HepG2 (cell line): Measurements from ENCODE around the gene PRSS36. TPM values are rescaled to one million over a fixed set of nuclear protein-coding genes. Genes with fewer than 3 reads are reported as not detected.

Experiments used
- BORCS8-MEF2B ChIP-seq: sonication (generic); formaldehyde crosslinking; IDR thresholded peaks from 2 replicates; pipeline ENCODE4 v1.8.0; 2022; ENCODE audit warnings: mild to moderate bottlenecking, missing genetic modification reagents
- BRF2 ChIP-seq: sonication (generic); formaldehyde crosslinking; IDR thresholded peaks from 2 replicates; pipeline ENCODE4 v1.8.1; 2022; ENCODE audit warnings: mild to moderate bottlenecking, missing genetic modification reagents
- CREM ChIP-seq, 2 experiments: sonication (generic) in 1 of 2; formaldehyde crosslinking in 1 of 2; IDR thresholded peaks; 2 replicates each; pipeline versions ENCODE4 v1.4.0 to v1.6.1; 2016 to 2020; ENCODE audit warnings: antibody characterized with exemption in 1 of 2, mild to moderate bottlenecking in 1 of 2, missing genetic modification reagents in 1 of 2
- DRAP1 ChIP-seq: IDR thresholded peaks from 2 replicates; pipeline ENCODE4 v1.6.1; 2016; ENCODE audit warnings: missing genetic modification reagents, missing compliant biosample characterization
- ETS1 ChIP-seq: sonication (generic); formaldehyde crosslinking; IDR thresholded peaks from 2 replicates; pipeline ENCODE4 v1.4.0; 2020; ENCODE audit warnings: missing genetic modification reagents
- FOXK1 ChIP-seq: sonication (generic); formaldehyde crosslinking; IDR thresholded peaks from 2 replicates; pipeline ENCODE4 v1.4.0; 2020; ENCODE audit warnings: low read depth, missing genetic modification reagents, borderline replicate concordance
- HOXD1 ChIP-seq: sonication (generic); formaldehyde crosslinking; IDR thresholded peaks from 2 replicates; pipeline ENCODE4 v1.5.0; 2020; ENCODE audit warnings: missing genetic modification reagents
- NCOA1 ChIP-seq: sonication (generic); formaldehyde crosslinking; IDR thresholded peaks from 2 replicates; pipeline ENCODE4 v1.9.0; 2021; ENCODE audit warnings: missing genetic modification reagents
- PLRG1 ChIP-seq: fragments of 450-650 bp; conservative IDR thresholded peaks from 2 replicates; pipeline ENCODE4 v1.6.1; 2016
- PRMT3 ChIP-seq: sonication (generic); formaldehyde crosslinking; IDR thresholded peaks from 2 replicates; pipeline ENCODE4 v1.8.1; 2022; ENCODE audit warnings: low read depth, mild to moderate bottlenecking, moderate library complexity, missing genetic modification reagents, borderline replicate concordance
- PTBP1 ChIP-seq: fragments of 200-400 bp; formaldehyde crosslinking; IDR thresholded peaks from 2 replicates; pipeline ENCODE4 v1.6.1; 2018; ENCODE audit warnings: low read length, low read depth; ENCODE audit not compliant: poor library complexity, severe bottlenecking
- SIN3A ChIP-seq: IDR thresholded peaks from 2 replicates; pipeline ENCODE4 v1.6.1; 2011; ENCODE audit warnings: low read depth, mild to moderate bottlenecking, control low read depth, low read length, borderline replicate concordance
- TRAFD1 ChIP-seq: sonication (generic); formaldehyde crosslinking; IDR thresholded peaks from 2 replicates; pipeline ENCODE4 v1.5.1; 2020; ENCODE audit warnings: missing genetic modification reagents, mild to moderate bottlenecking, borderline replicate concordance
- ZBTB10 ChIP-seq: sonication (generic); formaldehyde crosslinking; IDR thresholded peaks from 2 replicates; pipeline ENCODE4 v1.4.0; 2020; ENCODE audit warnings: missing genetic modification reagents, borderline replicate concordance
- ZFP41 ChIP-seq: sonication (generic); formaldehyde crosslinking; IDR thresholded peaks from 2 replicates; pipeline ENCODE4 v1.4.0; 2020; ENCODE audit warnings: mild to moderate bottlenecking, missing genetic modification reagents, borderline replicate concordance
- ZKSCAN5 ChIP-seq: sonication (generic); formaldehyde crosslinking; IDR thresholded peaks from 2 replicates; pipeline ENCODE4 v1.5.1; 2020; ENCODE audit warnings: mild to moderate bottlenecking, missing genetic modification reagents
- ZNF280B ChIP-seq: sonication (generic); formaldehyde crosslinking; IDR thresholded peaks from 2 replicates; pipeline ENCODE4 v1.5.0; 2020; ENCODE audit warnings: missing genetic modification reagents, mild to moderate bottlenecking, borderline replicate concordance
- ZNF713 ChIP-seq: sonication (generic); formaldehyde crosslinking; IDR thresholded peaks from 2 replicates; pipeline ENCODE4 v1.4.0; 2020; ENCODE audit warnings: mild to moderate bottlenecking, missing genetic modification reagents
- ZNF772 ChIP-seq: sonication (generic); formaldehyde crosslinking; IDR thresholded peaks from 2 replicates; pipeline ENCODE4 v1.5.0; 2020; ENCODE audit warnings: mild to moderate bottlenecking, missing genetic modification reagents
- polyA plus RNA-seq, 8 experiments: library from polyadenylated mRNA; depleted of rRNA in 3 of 8; stranded (reverse) in 7 of 8; unstranded in 1 of 8; fragments of >200 nt; fragmentation: Illumina TruSeq in 4 of 8; extraction: Trizol in 4 of 8; gene quantifications; 2 replicates each; pipeline versions ENCODE4 v1.2.1 to v1.2.3, GENCODE V29; 2011 to 2016; ENCODE audit warnings: low read depth in 4 of 8, missing spikeins in 1 of 8, mixed read lengths in 1 of 8; ENCODE audit not compliant: insufficient read depth in 1 of 8
- total RNA-seq, 5 experiments: library from RNA; depleted of rRNA; stranded (reverse); fragments of >200 nt; fragmentation: Illumina TruSeq; extraction: Trizol; gene quantifications; 2 replicates each; pipeline ENCODE4 v1.2.3, GENCODE V29; 2016; ENCODE audit warnings: low read depth in 1 of 5

Gene PRSS36
- total and polyA plus RNA-seq, 2 of the 13 experiments (the other 11 are each of a cell fraction or from before 2014, with no cell fraction given), result 1.5 to 2.1 TPM

GRCh38 chr16:31142109-31143010, 7.5 kb downstream of the PRSS36 start (continued):
- TF ChIP-seq ETS1 (CRISPR knock-in tag) (no peak), TRAFD1 (CRISPR knock-in tag) (no peak), CREM (IDR thresholded peaks at IDR 0.05) (no peak; the same call in 1 of the 2 replicates), CREM (CRISPR knock-in tag; IDR thresholded peaks at IDR 0.05) (no peak), ZNF772 (CRISPR knock-in tag) (peak; percentile 98), ZFP41 (CRISPR knock-in tag) (peak; percentile 28; the same call in 1 of the 2 replicates), PTBP1 (no peak), ZKSCAN5 (CRISPR knock-in tag) (no peak), BORCS8-MEF2B (CRISPR knock-in tag) (peak; percentile 95), ZBTB10 (CRISPR knock-in tag) (no peak), DRAP1 (peak; percentile 82), SIN3A (0 out of 2 replicates have a peak, but pooled peaks have one; percentile 3), ZNF280B (CRISPR knock-in tag) (no peak), FOXK1 (CRISPR knock-in tag) (peak; percentile 60; the same call in 1 of the 2 replicates), HOXD1 (CRISPR knock-in tag) (peak; percentile 76), NCOA1 (CRISPR knock-in tag) (no peak), PLRG1 (no peak), ZNF713 (CRISPR knock-in tag) (no peak), BRF2 (CRISPR knock-in tag) (peak; percentile 95), PRMT3 (no peak)
